HL-60 (cell line): Measurements from ENCODE around the gene VCAN.

Experiments used
- DNase-seq, 2 experiments: peaks; one replicate each; pipeline ENCODE4 v3.0.0-alpha.2; 2010 to 2020; ENCODE audit warnings: low read depth in 1 of 2, low spot score in 1 of 2
- H3K27ac ChIP-seq: fragments of 250-450 bp; sonication (Bioruptor Pico); replicated peaks from 2 replicates; pipeline ENCODE4 v1.5.1; 2020; ENCODE audit warnings: mild to moderate bottlenecking, moderate library complexity
- H3K27me3 ChIP-seq: fragments of 250-450 bp; sonication (Bioruptor Pico); 2 replicates; pipeline ENCODE4 v1.5.1; 2021; ENCODE audit warnings: mild to moderate bottlenecking, moderate library complexity; ENCODE audit not compliant: insufficient read depth, poor library complexity, severe bottlenecking
- H3K4me3 ChIP-seq: replicated peaks from 2 replicates; pipeline ENCODE4 v1.5.1; 2011; ENCODE audit warnings: mild to moderate bottlenecking, control low read depth, low read length; ENCODE audit not compliant: insufficient read depth
- CTCF ChIP-seq: IDR thresholded peaks from one replicate; pipeline ENCODE4 v1.5.1; 2011; ENCODE audit warnings: low read length, control low read depth, inconsistent platforms; ENCODE audit not compliant: insufficient read depth
- GABPA ChIP-seq: IDR thresholded peaks from 2 replicates; pipeline ENCODE4 v1.6.1; 2012; ENCODE audit warnings: low read depth
- POLR2AphosphoS5 ChIP-seq: IDR thresholded peaks from 2 replicates; pipeline ENCODE4 v1.6.1; 2012; ENCODE audit warnings: low read depth
- SPI1 ChIP-seq: IDR thresholded peaks from 2 replicates; pipeline ENCODE4 v1.6.1; 2012; ENCODE audit warnings: low read depth, mild to moderate bottlenecking, borderline replicate concordance
- TF ChIP-seq, protein P1 (sequence below): IDR thresholded peaks from 2 replicates; pipeline ENCODE4 v1.6.1; 2012; ENCODE audit warnings: low read depth; ENCODE audit not compliant: insufficient replicate concordance

VCAN gene

GRCh38 chr5:83527221-83527620 is 55.7 kb downstream of the VCAN start:
- no peak for DNase-seq
- Histone ChIP-seq H3K27me3 (no peaks in the 10 kb centered on the region), H3K27ac (no peak overlapping the region), H3K4me3 (no peak overlapping the region)
- TF ChIP-seq POLR2AphosphoS5 = no peak
- no peak for TF ChIP-seq CTCF
- no peak for TF ChIP-seq SPI1
- TF ChIP-seq, protein P1, sequence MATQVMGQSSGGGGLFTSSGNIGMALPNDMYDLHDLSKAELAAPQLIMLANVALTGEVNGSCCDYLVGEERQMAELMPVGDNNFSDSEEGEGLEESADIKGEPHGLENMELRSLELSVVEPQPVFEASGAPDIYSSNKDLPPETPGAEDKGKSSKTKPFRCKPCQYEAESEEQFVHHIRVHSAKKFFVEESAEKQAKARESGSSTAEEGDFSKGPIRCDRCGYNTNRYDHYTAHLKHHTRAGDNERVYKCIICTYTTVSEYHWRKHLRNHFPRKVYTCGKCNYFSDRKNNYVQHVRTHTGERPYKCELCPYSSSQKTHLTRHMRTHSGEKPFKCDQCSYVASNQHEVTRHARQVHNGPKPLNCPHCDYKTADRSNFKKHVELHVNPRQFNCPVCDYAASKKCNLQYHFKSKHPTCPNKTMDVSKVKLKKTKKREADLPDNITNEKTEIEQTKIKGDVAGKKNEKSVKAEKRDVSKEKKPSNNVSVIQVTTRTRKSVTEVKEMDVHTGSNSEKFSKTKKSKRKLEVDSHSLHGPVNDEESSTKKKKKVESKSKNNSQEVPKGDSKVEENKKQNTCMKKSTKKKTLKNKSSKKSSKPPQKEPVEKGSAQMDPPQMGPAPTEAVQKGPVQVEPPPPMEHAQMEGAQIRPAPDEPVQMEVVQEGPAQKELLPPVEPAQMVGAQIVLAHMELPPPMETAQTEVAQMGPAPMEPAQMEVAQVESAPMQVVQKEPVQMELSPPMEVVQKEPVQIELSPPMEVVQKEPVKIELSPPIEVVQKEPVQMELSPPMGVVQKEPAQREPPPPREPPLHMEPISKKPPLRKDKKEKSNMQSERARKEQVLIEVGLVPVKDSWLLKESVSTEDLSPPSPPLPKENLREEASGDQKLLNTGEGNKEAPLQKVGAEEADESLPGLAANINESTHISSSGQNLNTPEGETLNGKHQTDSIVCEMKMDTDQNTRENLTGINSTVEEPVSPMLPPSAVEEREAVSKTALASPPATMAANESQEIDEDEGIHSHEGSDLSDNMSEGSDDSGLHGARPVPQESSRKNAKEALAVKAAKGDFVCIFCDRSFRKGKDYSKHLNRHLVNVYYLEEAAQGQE = no peak
- TF ChIP-seq GABPA = no peak

- no peak for DNase-seq
- Histone ChIP-seq H3K27ac (no peak overlapping the region), H3K27me3 (no peaks in the 10 kb centered on the region), H3K4me3 (no peak overlapping the region)
- no peak for TF ChIP-seq GABPA
- TF ChIP-seq CTCF = no peak
- no peak for TF ChIP-seq SPI1
- TF ChIP-seq, protein P1 = no peak
- TF ChIP-seq POLR2AphosphoS5 = no peak
Measured at GRCh38 chr5:83527722-83528438, 56.3 kb downstream of the VCAN start.

DNA sequence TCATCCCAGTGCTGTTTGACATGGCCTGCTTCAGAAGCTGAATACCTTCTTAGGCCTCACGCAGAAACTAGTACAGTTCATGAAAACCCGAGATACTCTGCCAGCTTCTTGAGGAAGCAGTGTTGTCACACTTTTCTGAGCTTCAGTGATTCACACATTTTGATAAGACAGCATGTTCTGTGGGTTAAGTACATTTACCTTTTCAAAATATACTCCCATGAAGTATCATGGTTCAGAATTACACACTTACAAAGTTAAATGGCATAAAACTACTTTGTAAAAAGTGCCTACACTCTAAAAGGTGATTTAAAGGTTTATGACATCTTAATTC is 56.9 kb downstream of the VCAN start:
- H3K27ac ChIP-seq = no peak overlapping the region
- no peak for DNase-seq
- no peak for TF ChIP-seq GABPA
- TF ChIP-seq, protein P1 = no peak
- no peak for TF ChIP-seq CTCF
- no peak for TF ChIP-seq POLR2AphosphoS5
- no peak for TF ChIP-seq SPI1
- H3K4me3 ChIP-seq = no peak overlapping the region
- no peaks in the 10 kb centered on the region for H3K27me3 ChIP-seq
